Putamen (tissue), 1 donor: Measurements from ENCODE around the gene ATG9A.

ENCODE experiments used
- DNase-seq: peaks from one replicate; pipeline ENCODE4 v3.0.0-alpha.2; 2016; ENCODE audit warnings: low spot score

ATG9A gene

GRCh38 chr2:219177552-219178376 is 51.7 kb downstream of the ATG9A start, which contains the start of gene RETREG2:
Gene RETREG2, plus strand, starts transcription at chr2:219178275. Its CDS starts 78 bp downstream, at chr2:219178353.
- peak; percentile 93 for DNase-seq

GRCh38 chr2:219176818-219177551 is 52.5 kb downstream of the ATG9A start, which contains the start of gene CNPPD1:
Gene CNPPD1, minus strand, starts transcription at chr2:219176925. Its CDS starts 97 bp downstream, at chr2:219176828.
- peak; percentile 90 for DNase-seq

- peak; percentile 41 for DNase-seq
Measured at GRCh38 chr2:219175928-219176817, 53.3 kb downstream of the ATG9A start.

- no peak for DNase-seq
Measured at GRCh38 chr2:219175486-219175885, 54.0 kb downstream of the ATG9A start.

GRCh38 chr2:219174801-219175200 is 54.6 kb downstream of the ATG9A start:
- no peak for DNase-seq

- DNase-seq, result no peak
Measured at GRCh38 chr2:219174146-219174545, 55.3 kb downstream of the ATG9A start.

GRCh38 chr2:219173176-219173575 is 56.3 kb downstream of the ATG9A start:
- DNase-seq, result no peak

- no peak for DNase-seq
Measured at GRCh38 chr2:219172231-219173154, 56.9 kb downstream of the ATG9A start.

- DNase-seq, result peak; percentile 37
Measured at GRCh38 chr2:219171231-219171651, 58.2 kb downstream of the ATG9A start.

GRCh38 chr2:219169930-219170654 is 59.3 kb downstream of the ATG9A start, which contains the start of gene SLC23A3:
Gene SLC23A3, minus strand, starts transcription at chr2:219170029. Its CDS starts 45 bp downstream, at chr2:219169984.
- no peak for DNase-seq
